GM19452 (cell line): Measurements from ENCODE around the gene POLA2.
"Not testable (repeated sequence)": the region's sequence is repeated elsewhere in the genome, so short reads cannot be mapped to it uniquely, and the experiment has no call there.

Experiments
- ATAC-seq: cut with Tn5 transposase; IDR thresholded peaks from one replicate; pipeline ENCODE4 v1.9.1; 2021; ENCODE audit not compliant: unreplicated experiment

The POLA2 gene

DNA sequence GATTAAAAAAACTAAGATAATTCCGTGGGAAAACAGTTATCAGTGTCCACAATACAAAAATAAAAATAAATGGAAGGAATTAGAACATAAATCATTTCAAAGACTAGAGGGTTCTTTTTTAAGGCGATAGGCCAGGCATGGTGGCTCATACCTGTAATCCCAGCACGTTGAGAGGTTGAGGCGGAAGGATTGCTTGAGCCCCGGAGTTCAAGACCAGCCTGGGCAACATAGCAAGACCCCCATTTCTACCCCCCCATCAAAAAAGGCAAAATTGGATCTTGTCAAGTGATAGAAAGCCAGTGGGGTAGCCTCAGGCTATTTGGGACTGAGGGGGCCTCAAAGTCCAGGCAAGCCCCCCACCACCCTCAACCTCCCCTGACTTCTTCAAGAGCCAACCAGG is 20.6 kb upstream of the POLA2 start:
- ATAC-seq, result no peak

DNA sequence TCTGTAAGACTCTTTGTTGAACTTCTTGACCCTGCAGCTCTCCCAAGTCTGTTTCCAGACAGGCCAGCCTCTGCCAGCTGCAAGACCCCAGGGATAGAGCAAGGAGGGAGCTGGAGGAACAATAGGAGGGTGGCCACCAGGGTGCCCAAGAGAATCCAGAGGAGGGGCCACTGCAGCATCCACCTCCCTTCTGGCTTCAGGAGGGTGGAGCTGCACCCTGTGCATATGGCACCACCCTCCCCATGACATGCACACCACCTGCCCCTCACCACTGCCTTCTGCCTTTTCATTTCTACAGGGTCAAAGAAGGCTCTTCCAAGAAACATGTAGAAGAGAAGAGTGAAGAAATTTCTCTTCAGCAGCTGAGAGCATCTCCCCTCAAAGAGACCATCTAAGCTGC is 20.1 kb upstream of the POLA2 start:
- ATAC-seq, result no peak

DNA sequence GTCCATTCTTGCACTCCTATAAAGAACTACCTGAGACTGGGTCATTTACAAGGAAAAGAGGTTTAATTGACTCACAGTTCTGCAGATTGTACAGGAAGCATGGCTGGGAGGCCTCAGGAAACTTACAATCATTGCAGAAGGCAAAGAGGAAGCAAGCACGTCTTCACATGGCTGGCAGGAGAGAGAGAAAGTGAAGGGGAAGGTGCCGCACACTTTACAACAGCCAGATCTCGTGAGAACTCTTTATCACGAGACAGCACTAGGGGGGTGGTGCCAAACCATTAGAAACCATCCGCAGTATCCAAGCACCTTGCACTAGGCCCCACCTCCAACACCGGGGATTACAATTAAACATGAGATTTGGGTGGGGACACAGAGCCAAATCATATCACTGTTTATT is 19.4 kb upstream of the POLA2 start:
- no peak for ATAC-seq

DNA sequence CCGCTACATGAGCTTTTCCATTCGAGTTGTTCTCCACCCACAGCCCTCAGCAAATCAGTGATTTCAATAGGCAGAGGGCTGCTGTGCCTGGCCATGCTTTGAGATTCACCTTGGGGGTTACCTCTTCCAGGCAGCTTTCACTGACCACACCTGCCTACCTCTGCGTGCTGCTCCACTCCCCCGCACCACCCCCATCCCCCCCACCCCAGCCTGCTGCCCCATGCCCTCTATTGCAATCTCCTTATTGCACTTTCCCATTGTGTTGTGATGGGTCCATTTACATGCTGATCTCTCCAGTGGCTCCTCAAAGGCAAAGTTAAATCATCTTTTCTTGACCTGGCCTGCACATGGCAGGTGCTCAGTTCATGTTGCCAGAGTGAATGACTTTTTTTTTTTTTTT is 18.0 kb upstream of the POLA2 start:
- no peak for ATAC-seq

DNA sequence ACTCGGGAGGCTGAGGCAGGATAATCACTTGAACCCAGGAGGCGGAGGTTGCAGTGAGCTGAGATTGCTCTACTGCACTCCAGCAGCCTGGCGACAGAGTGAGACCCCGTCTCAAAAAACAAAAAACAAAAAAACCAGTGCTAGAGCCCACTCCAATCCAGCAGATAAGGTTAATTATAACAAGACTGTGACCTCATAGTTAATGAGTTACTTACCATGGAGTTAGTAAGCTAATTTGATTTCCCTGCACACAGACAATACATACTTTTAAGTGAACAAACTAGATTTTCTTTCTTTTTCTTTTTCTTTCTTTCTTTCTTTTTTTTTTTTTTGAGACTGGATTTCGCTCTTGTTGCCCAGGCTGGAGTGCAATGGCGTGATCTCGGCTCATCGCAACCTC is 16.7 kb upstream of the POLA2 start:
- ATAC-seq, result not testable (repeated sequence)

DNA sequence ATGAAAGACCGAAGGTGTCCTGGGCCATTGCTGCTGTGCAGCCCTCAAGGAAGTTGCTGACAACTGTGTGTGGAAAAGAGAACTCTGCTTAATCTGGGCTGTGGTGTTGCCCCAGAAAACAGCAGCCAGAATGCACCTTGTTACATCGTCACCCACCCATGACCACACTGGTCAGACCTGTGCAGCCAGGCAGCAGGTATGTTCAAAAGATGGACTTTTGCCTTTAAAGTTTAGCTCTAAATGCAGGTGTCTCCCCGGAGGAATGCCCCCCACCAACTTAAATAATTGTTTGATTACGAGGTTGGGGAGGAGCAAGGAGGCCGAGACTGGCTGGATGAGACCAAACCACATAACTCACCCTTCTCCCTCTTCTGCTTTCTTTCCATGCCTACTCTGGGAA is 15.3 kb upstream of the POLA2 start:
- no peak for ATAC-seq

DNA sequence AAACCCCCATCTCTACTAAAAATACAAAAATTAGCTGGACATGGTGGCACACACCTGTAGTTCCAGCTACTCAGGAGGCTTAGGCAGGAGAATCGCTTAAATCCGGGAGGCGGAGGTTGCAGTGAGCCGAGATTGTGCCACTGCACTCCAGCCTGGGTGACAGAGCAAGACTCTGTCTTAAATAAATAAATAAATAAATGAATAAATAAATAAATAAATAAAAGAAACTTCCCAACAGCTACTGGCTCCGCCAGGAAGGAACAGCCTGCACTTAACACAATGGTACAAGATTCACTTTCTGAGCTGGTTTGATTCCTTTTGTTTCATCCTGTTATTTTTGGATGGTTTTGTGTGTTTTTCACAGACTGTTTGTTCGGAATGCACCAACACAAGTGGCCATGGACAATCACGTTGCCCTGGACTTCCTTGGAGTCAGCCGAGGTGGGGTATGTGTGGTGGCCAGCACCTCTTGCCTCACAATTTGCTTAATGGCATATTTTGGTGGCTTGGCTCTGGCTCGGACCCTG is 13.5 kb upstream of the POLA2 start:
- ATAC-seq, result not testable (repeated sequence)

DNA sequence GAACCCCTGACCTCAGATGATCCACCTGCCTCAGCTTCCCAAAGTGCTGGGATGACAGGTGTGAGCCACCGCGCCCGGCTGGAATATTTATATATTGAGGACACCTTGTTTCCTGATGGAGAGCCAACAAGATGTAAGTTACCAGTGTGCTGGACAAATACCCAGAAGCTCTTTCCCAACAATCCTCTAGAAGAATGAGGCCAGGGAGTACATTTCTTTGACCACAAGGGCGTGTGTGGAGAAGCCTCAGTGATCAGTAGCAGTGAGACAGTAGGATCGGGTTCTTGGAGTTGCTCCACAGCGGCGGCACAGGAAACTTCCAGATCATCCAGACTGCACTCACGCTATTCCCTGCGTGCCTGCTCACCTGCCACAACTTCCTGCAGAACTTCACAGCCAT is 10.3 kb upstream of the POLA2 start:
- no peak for ATAC-seq

DNA sequence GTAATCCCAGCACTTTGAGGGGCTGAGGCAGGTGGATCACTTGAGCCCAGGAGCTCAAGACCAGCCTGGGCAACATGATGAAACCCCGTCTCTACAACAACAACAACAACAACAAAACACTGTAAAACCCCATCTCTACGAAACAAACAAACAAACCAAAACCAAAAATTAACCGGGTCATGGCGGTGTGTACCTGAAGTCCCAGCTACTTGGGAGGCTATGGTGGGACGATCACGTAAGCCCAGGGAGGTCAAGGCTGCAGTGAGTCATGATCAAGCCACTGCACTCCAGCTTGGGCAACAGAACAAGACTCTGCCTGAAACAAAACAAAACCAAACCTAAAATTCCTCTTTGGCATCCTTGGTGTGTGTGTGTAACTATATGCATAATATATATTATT is 7.0 kb upstream of the POLA2 start:
- ATAC-seq, result no peak

DNA sequence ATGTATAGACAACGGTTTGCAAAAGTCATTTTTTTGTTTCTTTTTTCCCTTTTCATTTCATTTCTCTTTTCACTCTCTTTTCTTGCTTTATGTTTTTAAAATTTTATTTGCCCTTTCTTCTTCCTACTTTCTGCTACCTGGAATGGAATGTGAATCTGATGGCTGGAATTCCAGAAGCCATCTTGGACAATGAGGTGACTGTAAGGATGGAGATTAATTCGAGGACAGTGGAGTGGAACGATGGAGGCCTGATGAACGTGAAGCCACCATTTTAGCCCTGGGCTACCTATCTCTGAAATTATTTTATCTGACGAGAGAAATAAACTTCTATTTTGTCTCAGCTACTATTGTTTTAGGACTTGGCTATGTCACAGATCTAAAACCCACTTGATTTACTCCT is 2.8 kb upstream of the POLA2 start:
- no peak for ATAC-seq

DNA sequence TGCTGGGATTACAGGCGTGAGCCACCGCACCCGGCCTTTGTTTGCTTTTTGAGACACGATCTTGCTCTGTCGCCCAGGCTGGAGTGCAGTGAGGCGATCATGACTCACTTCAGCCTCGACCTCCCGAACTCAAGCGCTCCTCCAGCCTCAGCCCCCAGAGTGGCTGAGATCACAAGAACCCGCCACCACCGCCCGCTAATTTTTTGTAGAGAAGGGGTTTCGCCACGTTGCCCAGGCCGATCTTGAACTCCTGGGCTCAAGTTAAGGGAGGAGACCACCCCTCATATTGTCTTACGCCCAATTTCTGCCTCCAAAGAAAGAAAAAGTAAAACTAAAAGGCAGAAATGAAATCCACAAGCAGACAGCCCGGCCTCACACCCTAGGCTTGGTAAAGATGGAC is 1.5 kb upstream of the POLA2 start:
- no peak for ATAC-seq

DNA sequence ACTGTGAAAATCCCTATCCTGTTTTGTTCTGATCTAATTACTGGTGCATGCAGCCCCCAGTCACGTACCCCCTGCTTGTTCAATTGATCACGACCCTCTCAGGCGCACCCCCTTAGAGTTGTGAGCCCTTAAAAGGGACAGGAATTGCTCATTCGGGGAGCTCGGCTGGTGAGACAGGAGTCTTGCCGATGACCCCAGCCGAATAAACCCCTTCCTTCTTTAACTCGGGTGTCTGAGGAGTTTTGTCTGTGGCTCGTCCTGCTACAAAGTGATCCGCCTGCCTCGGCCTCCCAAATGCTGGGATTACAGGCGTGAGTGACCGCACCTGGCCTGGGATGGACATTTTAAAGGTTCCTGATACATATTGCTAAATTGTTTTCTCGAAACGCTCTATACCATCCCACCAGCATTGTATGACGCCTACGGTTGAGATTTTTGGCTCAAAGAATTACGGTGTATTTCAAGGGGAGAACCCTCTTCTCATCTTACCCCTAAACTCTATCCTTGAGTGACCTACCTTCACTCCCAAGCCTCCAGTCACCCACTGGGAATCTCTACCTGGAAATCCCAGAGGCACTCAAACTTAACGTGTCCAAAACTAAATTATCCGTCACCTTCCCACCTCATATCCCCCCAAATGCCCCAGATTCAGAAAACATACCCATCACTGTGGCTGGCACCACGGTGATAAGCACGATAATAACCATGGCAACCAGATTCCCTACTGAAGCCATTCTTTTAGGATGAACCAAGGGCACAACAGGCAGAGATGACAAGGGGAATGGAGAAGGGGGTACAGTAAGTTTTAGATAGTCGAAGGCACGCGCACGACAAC is 789 bp upstream of the POLA2 start:
- ATAC-seq, result no peak

DNA sequence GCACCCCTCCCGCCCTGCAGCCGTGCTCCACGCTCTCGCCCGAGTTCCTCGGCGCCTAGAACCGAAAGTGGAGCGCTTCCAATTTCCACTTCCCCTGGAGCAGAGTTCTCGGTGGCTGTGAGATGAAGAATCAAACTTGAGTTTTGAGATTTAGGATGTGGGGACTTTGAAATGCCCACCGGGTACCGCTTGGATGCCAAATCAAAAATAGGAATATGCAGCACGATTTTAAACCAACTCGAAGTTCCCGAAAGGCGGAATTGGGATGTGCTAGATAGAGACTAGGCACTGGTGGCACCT is 569 bp downstream of the POLA2 start:
- ATAC-seq, result no peak

DNA sequence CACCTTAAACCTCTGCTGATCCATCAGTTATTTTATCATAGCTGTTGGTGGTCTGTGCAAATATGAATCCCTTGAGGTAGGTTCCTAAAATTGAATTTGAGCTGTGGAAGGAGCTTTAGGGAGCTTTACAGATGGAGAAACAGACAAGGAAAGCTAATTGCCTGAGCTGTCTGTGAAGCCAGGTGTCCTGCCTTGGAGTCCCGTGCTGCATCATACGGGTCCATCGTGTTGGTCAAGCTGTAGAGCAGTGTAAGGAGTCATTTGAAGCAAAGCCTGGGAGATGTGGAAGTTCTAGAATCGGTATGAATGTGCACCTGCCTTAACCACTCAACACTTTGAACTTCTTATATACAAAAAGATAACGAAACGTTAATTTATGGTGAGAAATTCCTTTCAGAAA is 1.0 kb downstream of the POLA2 start:
- no peak for ATAC-seq

DNA sequence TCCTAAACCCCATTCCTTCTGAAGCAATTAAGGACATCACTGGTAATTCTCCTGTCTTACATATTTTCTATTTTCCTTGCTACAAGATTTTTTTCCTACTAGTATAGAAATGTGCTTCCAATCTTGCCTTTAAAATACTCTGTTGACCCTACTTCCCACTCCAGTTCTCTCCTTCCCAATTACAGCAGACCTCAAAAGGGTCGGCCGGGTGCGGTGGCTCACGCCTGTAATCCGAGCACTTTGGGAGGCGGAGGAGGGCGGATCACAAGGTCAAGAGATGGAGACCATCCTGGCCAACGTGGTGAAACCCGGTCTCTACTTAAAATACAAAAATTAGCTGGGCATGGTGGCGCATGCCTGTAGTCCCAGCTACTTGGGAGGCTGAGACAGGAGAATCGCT is 3.0 kb downstream of the POLA2 start:
- ATAC-seq, result not testable (repeated sequence)

DNA sequence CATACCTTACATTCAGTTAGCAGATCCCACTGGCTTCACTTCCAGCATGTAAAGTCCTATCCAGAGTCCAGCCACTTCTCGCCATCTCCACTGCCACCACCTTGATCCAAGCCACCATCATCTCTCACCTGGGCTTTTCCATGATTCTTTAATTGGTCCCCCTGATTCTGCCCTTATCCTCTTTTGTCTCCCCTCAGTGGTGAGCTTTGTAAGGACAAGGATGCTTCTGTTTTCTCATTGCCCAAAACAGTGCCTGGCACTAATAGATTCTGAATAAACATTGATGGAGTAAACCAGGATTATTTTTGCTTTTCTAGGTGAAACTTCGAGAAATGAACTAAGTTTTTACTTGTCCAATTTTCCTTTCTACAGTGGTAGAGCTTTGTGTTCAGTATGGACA is 4.4 kb downstream of the POLA2 start:
- ATAC-seq, result no peak

DNA sequence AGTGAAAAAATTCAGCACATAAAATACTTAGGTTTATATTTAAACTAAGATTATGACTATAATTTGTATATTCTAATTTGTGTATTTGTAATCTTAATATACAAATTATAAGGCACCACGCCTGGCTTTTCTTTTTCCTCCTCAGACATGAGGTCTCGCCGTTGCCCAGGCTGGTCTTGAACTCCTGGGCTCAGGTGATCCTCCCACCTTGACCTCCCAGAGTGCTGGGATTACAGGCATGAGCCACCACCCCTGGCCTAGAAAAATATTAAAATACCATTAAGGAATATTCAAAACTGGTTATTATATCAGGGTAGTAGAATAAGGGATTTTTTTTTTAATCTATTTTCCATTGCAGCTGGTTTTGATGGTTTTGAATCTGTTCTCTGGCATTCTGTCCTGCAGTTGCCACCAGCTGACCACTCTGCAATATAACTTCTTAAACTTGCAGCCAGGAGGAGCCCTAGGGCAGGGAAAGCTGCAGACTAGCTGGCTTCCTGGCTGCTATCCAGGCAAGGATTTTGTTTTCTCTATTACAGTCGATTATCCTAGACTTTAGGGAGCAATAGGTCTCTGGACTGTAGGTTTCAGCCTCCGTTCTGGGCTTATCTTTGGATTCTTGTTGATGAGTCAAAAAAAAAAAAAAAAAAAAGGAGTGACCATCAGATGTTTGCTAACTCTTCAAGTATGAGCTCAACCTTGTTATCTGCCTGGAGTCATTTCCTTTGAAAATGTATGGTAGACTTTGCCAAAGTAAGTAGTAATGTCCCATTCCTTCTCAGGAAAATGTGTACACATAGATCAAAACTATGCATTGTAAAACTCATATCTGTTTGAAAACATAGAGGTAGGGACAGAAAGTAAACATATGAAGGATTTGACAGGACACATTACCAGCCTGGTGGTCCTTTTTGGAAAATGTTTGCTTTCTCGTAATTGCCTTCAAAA is 13.2 kb downstream of the POLA2 start:
- ATAC-seq, result no peak

DNA sequence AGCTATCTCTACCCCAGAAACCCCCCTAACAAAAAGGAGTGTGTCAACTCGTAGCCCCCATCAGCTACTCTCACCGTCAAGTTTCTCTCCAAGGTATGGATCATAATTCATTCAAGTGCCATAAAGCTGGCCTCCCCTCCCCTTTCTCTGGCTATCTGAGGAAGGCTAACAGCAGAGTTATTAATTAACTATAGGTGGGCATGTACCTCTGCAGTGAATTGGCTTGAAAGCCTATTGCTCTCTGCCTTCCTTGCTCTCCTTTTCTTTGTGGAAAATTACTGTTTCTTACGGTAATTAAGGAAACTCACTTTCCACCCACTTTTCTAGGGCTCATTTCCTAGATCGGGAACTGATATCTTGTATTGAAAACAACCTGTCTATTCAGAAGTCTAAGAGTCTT is 14.1 kb downstream of the POLA2 start:
- ATAC-seq, result no peak

DNA sequence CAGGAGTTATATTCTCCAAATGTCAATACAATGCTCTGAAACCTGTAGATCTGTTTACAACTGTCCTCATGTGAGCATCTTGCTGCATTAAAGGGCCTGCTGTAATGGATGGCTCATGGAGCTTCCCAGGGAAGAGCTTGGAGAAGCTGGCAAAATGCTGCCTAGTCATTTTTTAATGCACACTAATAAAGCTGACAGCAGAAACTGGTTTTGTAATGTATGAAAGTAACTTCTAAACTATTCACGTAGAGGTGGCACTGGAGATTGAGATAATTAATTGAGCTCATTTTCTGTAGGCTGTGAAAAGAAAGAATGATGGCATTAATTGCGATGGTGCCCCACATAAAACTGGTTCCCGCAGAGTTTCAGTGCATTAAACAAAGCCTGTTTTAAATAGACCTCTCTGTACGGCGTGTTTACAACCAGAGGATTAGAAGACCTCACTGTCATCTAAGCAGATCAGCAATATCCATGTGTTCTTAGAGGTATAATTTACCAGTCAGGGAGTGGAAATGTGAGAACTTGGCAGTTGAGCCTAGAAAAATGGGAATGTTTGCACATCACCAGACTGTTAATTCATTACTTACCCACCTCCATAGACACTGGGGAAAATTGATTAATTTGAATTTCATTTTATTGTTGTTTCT is 16.0 kb downstream of the POLA2 start:
- no peak for ATAC-seq

DNA sequence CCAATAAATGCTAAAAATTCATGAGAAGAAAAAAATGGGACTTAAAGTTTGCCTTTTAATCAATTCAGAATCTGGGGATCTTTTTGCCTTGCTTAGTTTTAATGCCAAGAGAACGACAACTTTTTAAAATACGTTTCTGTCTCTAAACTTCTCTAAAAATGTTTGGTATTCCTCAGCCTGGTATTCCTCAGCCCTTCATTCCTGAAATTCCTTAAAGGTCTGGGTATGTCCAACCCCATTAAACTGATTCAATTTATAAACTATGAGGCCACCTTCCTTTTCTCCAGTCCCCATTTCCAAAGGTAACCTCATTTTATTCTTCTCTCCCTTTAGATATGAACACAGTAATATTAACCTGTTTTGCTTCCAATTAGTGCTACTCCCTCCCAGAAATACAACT is 16.6 kb downstream of the POLA2 start:
- no peak for ATAC-seq

DNA sequence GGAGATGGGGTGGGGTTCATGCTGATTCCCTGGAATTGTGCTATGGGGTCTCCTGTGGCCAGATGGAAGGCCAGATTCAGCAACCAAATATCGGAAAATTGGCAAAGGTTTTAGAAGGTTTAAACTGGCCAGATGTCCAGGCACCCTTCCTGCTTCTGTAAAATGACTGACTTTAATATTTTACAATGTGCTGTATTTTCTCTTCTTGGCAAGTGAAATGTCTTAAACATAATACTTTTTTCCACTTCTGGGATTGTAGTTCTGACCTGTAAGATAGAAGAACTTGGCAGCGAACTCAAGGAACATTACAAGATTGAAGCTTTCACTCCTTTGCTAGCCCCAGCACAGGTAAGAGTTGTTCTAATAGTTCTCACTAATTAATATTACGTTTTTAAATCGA is 17.5 kb downstream of the POLA2 start:
- ATAC-seq, result no peak
